ENCODE data around the gene DSP. TPM values are rescaled to one million over a fixed set of nuclear protein-coding genes. Genes with fewer than 3 reads are reported as not detected.

The DSP gene
- polyA plus RNA-seq, 1 donor (not counting 4 experiments of a cell fraction or from before 2014, with no cell fraction given) = 255 TPM

DNA sequence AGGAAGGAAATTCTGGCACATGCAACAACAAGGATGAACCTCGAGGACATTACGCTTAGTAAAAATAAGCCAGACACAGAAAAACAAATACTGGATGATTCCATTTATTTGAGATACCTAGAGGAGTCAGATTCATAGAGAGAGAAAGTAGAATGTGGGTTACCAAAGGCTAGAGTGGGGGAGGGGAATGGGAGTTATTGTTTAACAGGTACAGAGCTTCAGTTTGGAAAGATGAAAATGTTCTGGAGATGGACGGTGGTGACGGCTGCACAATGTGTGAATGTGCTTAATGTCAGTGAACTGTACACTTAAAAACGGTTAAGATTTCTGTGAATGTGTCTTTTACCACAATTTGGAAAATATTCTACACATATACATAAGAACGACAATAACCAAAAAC lies 33.9 kb upstream of the DSP start:
- Histone ChIP-seq H3K9me1 (ENCODE audit: control insufficient read depth, extremely low read depth, insufficient read depth, low read length) (no peaks in the 10 kb centered on the region), H3K36me3 (ENCODE audit: control insufficient read depth in 2 of 2, extremely low read depth in 1 of 2, insufficient read depth in 2 of 2, low read length in 2 of 2) (no peaks in the 10 kb centered on the region), H3K79me2 (ENCODE audit: control insufficient read depth, insufficient read depth, low read length) (no peaks in the 10 kb centered on the region), H3K4me2 (ENCODE audit: control insufficient read depth, extremely low read depth, insufficient read depth, low read depth, low read length) (no peak overlapping the region), H3K4me1 (ENCODE audit: control insufficient read depth, extremely low read depth, insufficient read depth, low read length) (peaks cover 25% of the 10 kb centered on the region), H3K4me3 (ENCODE audit: control insufficient read depth in 2 of 3, extremely low read depth in 1 of 3, insufficient read depth in 2 of 3, low read depth in 1 of 3, low read length in 3 of 3) (no peak overlapping the region), H4K20me1 (ENCODE audit: control insufficient read depth, extremely low read depth, insufficient read depth, low read length) (no peaks in the 10 kb centered on the region), H3K9me3 (ENCODE audit: control insufficient read depth, low read depth, low read length) (no peaks in the 10 kb centered on the region), H3K27ac (ENCODE audit: control insufficient read depth, insufficient read depth, low read length) (no peak overlapping the region), H2AFZ (ENCODE audit: control insufficient read depth, low read length) (no peak overlapping the region), H3K9ac (ENCODE audit: control insufficient read depth, extremely low read depth, insufficient read depth, low read length) (no peak overlapping the region), H3K27me3 (ENCODE audit: control insufficient read depth, extremely low read depth, insufficient read depth, low read length) (no peaks in the 10 kb centered on the region)
- no peak for TF ChIP-seq EZH2 (IDR thresholded peaks at IDR 0.05; ENCODE audit: low read length)
- TF ChIP-seq, protein P1, sequence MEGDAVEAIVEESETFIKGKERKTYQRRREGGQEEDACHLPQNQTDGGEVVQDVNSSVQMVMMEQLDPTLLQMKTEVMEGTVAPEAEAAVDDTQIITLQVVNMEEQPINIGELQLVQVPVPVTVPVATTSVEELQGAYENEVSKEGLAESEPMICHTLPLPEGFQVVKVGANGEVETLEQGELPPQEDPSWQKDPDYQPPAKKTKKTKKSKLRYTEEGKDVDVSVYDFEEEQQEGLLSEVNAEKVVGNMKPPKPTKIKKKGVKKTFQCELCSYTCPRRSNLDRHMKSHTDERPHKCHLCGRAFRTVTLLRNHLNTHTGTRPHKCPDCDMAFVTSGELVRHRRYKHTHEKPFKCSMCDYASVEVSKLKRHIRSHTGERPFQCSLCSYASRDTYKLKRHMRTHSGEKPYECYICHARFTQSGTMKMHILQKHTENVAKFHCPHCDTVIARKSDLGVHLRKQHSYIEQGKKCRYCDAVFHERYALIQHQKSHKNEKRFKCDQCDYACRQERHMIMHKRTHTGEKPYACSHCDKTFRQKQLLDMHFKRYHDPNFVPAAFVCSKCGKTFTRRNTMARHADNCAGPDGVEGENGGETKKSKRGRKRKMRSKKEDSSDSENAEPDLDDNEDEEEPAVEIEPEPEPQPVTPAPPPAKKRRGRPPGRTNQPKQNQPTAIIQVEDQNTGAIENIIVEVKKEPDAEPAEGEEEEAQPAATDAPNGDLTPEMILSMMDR (optimal IDR thresholded peaks at IDR 0.05 in 1 of 3, IDR thresholded peaks at IDR 0.05 in 1 of 3, conservative IDR thresholded peaks at IDR 0.05 in 1 of 3; ENCODE audit: extremely low read depth in 1 of 3, insufficient read depth in 2 of 3, low read length in 3 of 3) = no peak
- FAIRE-seq = no peak
- no peak for DNase-seq (ENCODE audit: low read depth, low spot score)
- dilution Hi-C loops (cut with MboI; ENCODE audit: extremely low pct_ligation_motif_present, low sequenced_read_pairs) = no loop called here

DNA sequence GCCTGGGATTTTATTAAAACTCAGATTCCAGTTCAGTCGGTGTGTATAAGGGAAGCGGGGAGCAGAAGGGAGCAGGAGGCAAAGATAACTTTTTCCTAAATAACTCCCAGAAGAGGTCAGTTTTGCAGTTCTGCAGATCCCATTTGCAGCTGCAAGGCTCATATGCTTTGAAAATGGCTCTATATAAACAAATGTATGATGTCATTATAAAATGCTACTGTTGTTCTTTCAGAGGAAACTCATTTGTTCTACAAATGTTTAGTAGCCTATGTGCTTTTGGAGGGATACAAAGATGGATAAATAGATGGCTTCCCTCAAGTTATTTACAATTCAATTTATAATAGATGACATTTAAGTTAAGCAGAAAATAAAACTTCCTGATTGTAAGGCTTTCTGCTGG lies 29.2 kb upstream of the DSP start:
- H3K27ac ChIP-seq (ENCODE audit: control insufficient read depth, insufficient read depth, low read length) = no peak overlapping the region
- no peaks in the 10 kb centered on the region for H3K36me3 ChIP-seq (ENCODE audit: control insufficient read depth in 2 of 2, extremely low read depth in 1 of 2, insufficient read depth in 2 of 2, low read length in 2 of 2)
- dilution Hi-C loops (cut with MboI; ENCODE audit: extremely low pct_ligation_motif_present, low sequenced_read_pairs) = no loop called here
- no peaks in the 10 kb centered on the region for H4K20me1 ChIP-seq (ENCODE audit: control insufficient read depth, extremely low read depth, insufficient read depth, low read length)
- TF ChIP-seq, protein P1 (optimal IDR thresholded peaks at IDR 0.05 in 1 of 3, IDR thresholded peaks at IDR 0.05 in 1 of 3, conservative IDR thresholded peaks at IDR 0.05 in 1 of 3; ENCODE audit: extremely low read depth in 1 of 3, insufficient read depth in 2 of 3, low read length in 3 of 3) = no peak
- TF ChIP-seq EZH2 (IDR thresholded peaks at IDR 0.05; ENCODE audit: low read length) = no peak
- H3K9me1 ChIP-seq (ENCODE audit: control insufficient read depth, extremely low read depth, insufficient read depth, low read length) = no peaks in the 10 kb centered on the region
- H2AFZ ChIP-seq (ENCODE audit: control insufficient read depth, low read length) = no peak overlapping the region
- H3K4me3 ChIP-seq (ENCODE audit: control insufficient read depth in 2 of 3, extremely low read depth in 1 of 3, insufficient read depth in 2 of 3, low read depth in 1 of 3, low read length in 3 of 3) = no peak overlapping the region
- DNase-seq (ENCODE audit: low read depth, low spot score) (no peak), FAIRE-seq (no peak)
- H3K9me3 ChIP-seq (ENCODE audit: control insufficient read depth, low read depth, low read length) = no peaks in the 10 kb centered on the region
- H3K79me2 ChIP-seq (ENCODE audit: control insufficient read depth, insufficient read depth, low read length) = no peaks in the 10 kb centered on the region
- no peak overlapping the region for H3K4me2 ChIP-seq (ENCODE audit: control insufficient read depth, extremely low read depth, insufficient read depth, low read depth, low read length)
- no peak overlapping the region for H3K9ac ChIP-seq (ENCODE audit: control insufficient read depth, extremely low read depth, insufficient read depth, low read length)
- peaks cover 12% of the 10 kb centered on the region for H3K4me1 ChIP-seq (ENCODE audit: control insufficient read depth, extremely low read depth, insufficient read depth, low read length)
- no peaks in the 10 kb centered on the region for H3K27me3 ChIP-seq (ENCODE audit: control insufficient read depth, extremely low read depth, insufficient read depth, low read length)

Measured in keratinocyte (primary cell).